Osteoblast (primary cell): Measurements from ENCODE around the gene SEZ6L. TPM values are rescaled to one million over a fixed set of nuclear protein-coding genes. Genes with fewer than 3 reads are reported as not detected.

Source experiments
- DNase-seq: peaks from one replicate; pipeline ENCODE4 v3.0.0; 2011; ENCODE audit warnings: low spot score, mixed read lengths; ENCODE audit not compliant: insufficient read length; ENCODE audit errors: missing footprints
- H2AFZ ChIP-seq: 2 replicates; pipeline ENCODE4 v1.6.0; 2011; ENCODE audit warnings: mild to moderate bottlenecking, low read length
- H3K27ac ChIP-seq: 2 replicates; pipeline ENCODE4 v1.5.1; 2011; ENCODE audit warnings: mild to moderate bottlenecking, low read depth, low read length, moderate library complexity
- H3K27me3 ChIP-seq: 2 replicates; pipeline ENCODE4 v1.6.0; 2012; ENCODE audit warnings: mild to moderate bottlenecking, control low read depth, inconsistent platforms, low read length, moderate library complexity; ENCODE audit not compliant: insufficient read depth
- H3K36me3 ChIP-seq: 2 replicates; pipeline ENCODE4 v1.5.1; 2011; ENCODE audit warnings: mild to moderate bottlenecking, low read length, control low read depth, moderate library complexity; ENCODE audit not compliant: insufficient read depth
- H3K4me1 ChIP-seq: 2 replicates; pipeline ENCODE4 v1.5.1; 2011; ENCODE audit warnings: mild to moderate bottlenecking, low read length, control low read depth, moderate library complexity; ENCODE audit not compliant: insufficient read depth
- H3K4me2 ChIP-seq: 2 replicates; pipeline ENCODE4 v1.6.0; 2011; ENCODE audit warnings: mild to moderate bottlenecking, low read length; ENCODE audit not compliant: insufficient read depth
- H3K4me3 ChIP-seq: fragments of 200-600 bp; sonication (generic); 3 replicates; pipeline ENCODE4 v1.5.1; 2012; ENCODE audit warnings: mild to moderate bottlenecking, low read length, inconsistent platforms; ENCODE audit not compliant: insufficient read depth
- H3K79me2 ChIP-seq: 2 replicates; pipeline ENCODE4 v1.6.0; 2012; ENCODE audit warnings: mild to moderate bottlenecking, low read length, control low read depth, inconsistent platforms; ENCODE audit not compliant: insufficient read depth
- H3K9me3 ChIP-seq: 2 replicates; pipeline ENCODE4 v1.5.1; 2011; ENCODE audit warnings: low read depth, low read length, control low read depth
- H4K20me1 ChIP-seq: 2 replicates; pipeline ENCODE4 v1.6.0; 2012; ENCODE audit warnings: mild to moderate bottlenecking, low read length, control low read depth; ENCODE audit not compliant: insufficient read depth
- total RNA-seq: library from RNA; depleted of rRNA; stranded (reverse); fragments of >200 nt; gene quantifications from 2 replicates; pipeline ENCODE4 v1.2.3, GENCODE V29; 2012
- TF ChIP-seq, protein P1 (sequence below): IDR thresholded peaks from 2 replicates; pipeline ENCODE4 v1.5.1; 2011; ENCODE audit warnings: mild to moderate bottlenecking, low read depth, low read length, moderate library complexity; ENCODE audit errors: extremely low read depth

Gene SEZ6L
- total RNA-seq, 1 donor = not detected

DNA sequence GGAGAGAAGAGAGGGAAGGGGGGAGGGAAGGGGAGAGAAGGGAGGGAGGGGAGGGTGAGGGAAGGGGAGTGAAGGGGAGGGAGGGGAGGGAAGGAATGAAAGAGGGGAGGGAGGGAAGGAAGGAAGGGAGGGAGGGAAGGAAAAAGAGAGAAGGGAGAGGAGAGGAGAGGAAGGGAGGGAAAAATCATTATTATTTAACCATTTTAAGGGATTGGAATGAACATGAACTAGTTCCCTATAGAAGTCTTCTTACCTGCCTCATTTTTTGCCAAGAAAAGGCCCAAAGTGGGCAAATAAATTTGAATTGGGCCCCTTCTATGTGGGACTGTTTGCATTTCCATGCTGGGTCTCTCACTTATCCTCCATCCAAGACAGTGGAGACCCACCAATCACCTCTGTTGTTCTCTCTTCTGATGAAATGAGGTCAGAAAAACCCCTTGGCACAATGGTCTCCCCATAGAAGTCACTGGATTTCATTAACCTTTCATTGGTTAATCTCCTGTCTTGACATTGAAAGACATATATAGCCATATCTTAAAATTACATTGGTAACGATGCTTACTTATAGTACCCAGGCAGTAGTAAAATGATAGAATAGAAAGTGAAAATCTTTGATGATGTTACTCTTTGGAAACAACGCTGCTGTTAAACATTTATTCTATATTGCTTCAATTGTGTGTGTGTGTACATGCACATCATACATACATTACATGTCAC lies 179.7 kb downstream of the SEZ6L start:
- Histone ChIP-seq H3K4me3 (no peak overlapping the region), H3K27ac (no peak overlapping the region), H4K20me1 (no peaks in the 10 kb centered on the region), H3K36me3 (no peaks in the 10 kb centered on the region), H3K9me3 (no peaks in the 10 kb centered on the region), H3K79me2 (no peaks in the 10 kb centered on the region), H3K27me3 (peaks cover 15% of the 10 kb centered on the region), H3K4me1 (no peaks in the 10 kb centered on the region), H3K4me2 (no peak overlapping the region), H2AFZ (no peak overlapping the region)
- DNase-seq = no peak
- TF ChIP-seq, protein P1, sequence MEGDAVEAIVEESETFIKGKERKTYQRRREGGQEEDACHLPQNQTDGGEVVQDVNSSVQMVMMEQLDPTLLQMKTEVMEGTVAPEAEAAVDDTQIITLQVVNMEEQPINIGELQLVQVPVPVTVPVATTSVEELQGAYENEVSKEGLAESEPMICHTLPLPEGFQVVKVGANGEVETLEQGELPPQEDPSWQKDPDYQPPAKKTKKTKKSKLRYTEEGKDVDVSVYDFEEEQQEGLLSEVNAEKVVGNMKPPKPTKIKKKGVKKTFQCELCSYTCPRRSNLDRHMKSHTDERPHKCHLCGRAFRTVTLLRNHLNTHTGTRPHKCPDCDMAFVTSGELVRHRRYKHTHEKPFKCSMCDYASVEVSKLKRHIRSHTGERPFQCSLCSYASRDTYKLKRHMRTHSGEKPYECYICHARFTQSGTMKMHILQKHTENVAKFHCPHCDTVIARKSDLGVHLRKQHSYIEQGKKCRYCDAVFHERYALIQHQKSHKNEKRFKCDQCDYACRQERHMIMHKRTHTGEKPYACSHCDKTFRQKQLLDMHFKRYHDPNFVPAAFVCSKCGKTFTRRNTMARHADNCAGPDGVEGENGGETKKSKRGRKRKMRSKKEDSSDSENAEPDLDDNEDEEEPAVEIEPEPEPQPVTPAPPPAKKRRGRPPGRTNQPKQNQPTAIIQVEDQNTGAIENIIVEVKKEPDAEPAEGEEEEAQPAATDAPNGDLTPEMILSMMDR = no peak

DNA sequence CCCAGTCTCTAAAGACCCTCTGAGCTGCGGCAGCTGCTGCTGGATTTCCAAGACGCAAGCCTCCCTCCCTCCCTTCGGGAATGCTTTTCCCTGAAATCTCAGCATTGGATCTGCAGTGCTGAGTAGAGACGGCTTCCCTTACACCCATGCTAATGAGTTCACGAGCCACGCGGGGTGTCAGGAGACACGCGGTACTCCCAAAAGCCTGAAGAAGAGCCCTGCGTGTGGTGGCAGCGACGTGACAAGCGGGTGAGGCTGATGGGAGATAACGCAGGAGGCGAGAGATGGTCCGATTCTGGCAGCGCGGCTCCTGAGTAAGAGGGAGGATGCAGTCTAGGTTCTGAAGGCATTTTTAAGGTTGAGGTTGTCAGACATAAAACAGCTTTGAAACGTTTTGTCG lies 185.4 kb downstream of the SEZ6L start:
- Histone ChIP-seq H4K20me1 (no peaks in the 10 kb centered on the region), H3K9me3 (no peaks in the 10 kb centered on the region), H3K4me3 (no peak overlapping the region), H3K4me2 (no peak overlapping the region), H3K79me2 (no peaks in the 10 kb centered on the region), H2AFZ (no peak overlapping the region), H3K36me3 (no peaks in the 10 kb centered on the region), H3K4me1 (no peaks in the 10 kb centered on the region), H3K27me3 (peaks cover 7% of the 10 kb centered on the region), H3K27ac (no peak overlapping the region)
- no peak for DNase-seq
- TF ChIP-seq, protein P1 = no peak

DNA sequence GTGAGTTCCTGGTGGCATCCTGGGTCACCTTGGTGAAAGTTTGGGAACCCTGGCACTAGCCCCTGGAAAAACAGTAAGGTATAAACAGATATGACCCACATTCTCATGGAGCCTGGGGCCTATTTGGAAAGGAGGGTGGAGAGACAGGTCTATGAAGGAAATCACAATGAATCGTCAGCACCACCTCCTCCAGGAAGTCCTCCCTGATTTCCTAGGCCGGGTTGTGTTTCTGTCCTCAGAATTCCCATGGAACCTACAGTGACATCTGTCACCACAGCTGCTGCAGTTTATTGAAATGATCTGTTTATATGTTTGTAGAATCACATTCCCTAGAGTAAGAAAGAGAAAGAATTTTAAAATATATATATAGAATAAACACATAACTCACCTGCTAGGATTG lies 188.0 kb downstream of the SEZ6L start:
- TF ChIP-seq, protein P1 = no peak
- H2AFZ ChIP-seq = no peak overlapping the region
- peaks cover 11% of the 10 kb centered on the region for H3K4me1 ChIP-seq
- H3K9me3 ChIP-seq = no peaks in the 10 kb centered on the region
- H4K20me1 ChIP-seq = no peaks in the 10 kb centered on the region
- H3K27me3 ChIP-seq = peaks cover 9% of the 10 kb centered on the region
- H3K79me2 ChIP-seq = no peaks in the 10 kb centered on the region
- H3K4me3 ChIP-seq = no peak overlapping the region
- no peak overlapping the region for H3K27ac ChIP-seq
- H3K36me3 ChIP-seq = no peaks in the 10 kb centered on the region
- H3K4me2 ChIP-seq = no peak overlapping the region
- no peak for DNase-seq

DNA sequence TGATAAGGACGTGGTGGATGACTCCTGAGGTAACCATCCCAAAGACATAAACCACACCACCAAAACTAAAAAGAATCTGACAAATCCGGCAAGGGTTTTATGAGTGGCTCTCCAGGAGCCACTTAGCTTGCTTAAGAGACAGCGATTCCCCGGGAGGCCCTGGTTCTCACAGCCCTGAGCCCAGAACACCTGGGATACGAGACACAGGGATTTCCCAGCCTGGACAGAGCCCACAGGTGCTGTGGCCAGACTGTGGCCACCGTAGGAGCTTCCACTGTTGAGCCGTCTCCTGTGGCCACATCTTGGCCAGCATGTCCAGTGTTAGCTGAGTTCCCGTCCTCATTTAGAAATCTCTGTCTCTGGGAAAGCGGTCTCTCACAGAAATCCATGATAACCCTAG lies 188.6 kb downstream of the SEZ6L start:
- Histone ChIP-seq H3K4me2 (no peak overlapping the region), H3K27me3 (peaks cover 9% of the 10 kb centered on the region), H3K4me1 (peaks cover 16% of the 10 kb centered on the region), H3K9me3 (no peaks in the 10 kb centered on the region), H3K4me3 (no peak overlapping the region), H2AFZ (no peak overlapping the region), H3K27ac (no peak overlapping the region), H4K20me1 (no peaks in the 10 kb centered on the region), H3K79me2 (no peaks in the 10 kb centered on the region), H3K36me3 (no peaks in the 10 kb centered on the region)
- TF ChIP-seq, protein P1 = no peak
- DNase-seq = no peak
